COLO829 (cell line): ENCODE measurements around the gene UGT2B15.
"Not testable (repeated sequence)": the region's sequence is repeated elsewhere in the genome, so short reads cannot be mapped to it uniquely, and the experiment has no call there.

Experiments used
- DNase-seq: peaks from one replicate; pipeline ENCODE4 v3.0.0; 2012; ENCODE audit warnings: low spot score

The UGT2B15 gene

DNA sequence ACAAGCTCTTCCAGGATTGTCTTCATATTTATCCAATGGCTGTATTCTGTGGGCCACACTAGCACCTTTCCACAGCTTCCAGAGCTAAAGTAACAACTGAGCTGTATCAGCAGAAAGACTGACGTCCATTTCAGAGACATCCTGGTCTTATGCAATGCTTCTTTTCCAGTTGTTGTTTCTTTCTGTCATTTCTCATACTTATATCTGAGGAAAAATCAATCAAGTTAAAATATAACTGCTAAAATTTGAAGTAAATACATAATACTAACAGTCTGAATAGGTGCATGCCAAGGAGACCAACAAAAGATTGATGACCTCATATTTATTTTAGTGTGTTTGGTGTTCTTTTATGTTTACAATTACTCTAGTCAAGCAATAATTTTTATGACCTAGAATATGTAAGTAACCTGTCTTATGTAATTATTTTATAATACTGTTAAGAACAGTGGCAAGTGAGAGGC is at the start of gene UGT2B15:
Gene UGT2B15 (minus strand): TSS at position 174 of the 461 bp plus-strand sequence. CDS start 34 bp downstream, at position 140.
- DNase-seq: not testable (repeated sequence)

DNA sequence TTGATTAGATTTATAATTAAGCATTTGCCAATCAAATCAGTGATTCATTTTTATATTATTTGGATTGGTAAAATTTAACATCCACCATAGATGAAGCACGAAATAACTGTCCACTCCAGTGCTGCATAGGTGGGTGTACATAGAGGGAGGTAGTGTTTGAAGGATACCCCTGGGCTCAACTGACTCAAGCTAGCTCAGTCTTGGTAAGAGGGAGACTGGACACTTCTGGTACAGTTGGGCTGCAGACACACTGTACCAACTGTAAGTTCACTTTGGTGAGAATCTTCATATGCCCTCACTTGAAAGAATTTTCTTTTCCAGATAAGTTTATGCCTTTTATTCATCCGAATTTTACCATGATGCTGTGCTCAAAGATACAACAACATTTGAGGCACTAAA is 48.6 kb upstream of the UGT2B15 start:
- DNase-seq: no peak

DNA sequence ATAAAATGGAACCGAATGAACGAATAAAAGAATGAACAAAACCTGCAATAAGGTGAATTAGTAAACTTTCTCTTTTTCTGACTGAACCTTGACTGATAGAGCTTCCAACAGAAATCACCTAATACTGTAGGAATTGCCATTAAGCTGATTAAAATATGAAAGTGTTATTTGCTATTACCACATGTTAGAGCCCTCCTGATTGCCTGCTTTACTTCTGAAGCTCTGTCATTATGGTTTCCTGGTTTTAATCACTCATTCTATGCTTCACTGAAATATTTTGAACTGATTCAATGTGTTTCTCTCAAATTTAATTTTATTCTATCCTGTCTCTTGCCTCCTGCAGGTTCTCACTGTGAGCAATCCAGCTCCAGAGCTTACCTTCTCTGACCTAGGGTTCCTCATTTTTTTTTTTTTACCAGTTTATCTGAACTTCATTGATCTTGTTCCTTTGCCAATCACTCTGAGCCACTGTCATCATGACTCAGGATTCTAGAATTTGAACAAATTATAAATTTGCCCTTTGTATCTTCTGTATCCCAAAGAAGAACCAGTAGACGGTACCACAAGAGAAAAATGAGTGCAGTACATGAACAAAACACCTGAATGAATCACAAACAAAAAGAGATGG is 48.1 kb upstream of the UGT2B15 start:
- no peak for DNase-seq

DNA sequence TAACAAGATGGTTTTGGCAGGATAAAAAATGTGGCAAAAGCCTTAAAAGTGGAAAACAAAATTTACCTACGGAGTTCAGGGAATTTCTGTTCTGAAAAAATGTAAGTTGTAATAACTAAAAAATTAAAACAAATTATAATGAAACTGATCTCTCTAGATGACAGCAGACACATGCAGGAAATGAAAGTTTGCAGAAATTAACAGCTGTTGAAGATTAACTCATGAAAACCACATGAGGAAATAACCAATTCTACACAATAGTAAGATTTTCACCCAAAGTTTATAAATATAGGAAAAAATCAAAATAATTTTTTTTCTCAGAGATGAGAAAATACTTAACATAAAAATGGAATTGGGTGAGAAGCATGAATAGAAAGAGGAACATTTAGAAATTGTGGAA is 47.5 kb upstream of the UGT2B15 start:
- no peak for DNase-seq

DNA sequence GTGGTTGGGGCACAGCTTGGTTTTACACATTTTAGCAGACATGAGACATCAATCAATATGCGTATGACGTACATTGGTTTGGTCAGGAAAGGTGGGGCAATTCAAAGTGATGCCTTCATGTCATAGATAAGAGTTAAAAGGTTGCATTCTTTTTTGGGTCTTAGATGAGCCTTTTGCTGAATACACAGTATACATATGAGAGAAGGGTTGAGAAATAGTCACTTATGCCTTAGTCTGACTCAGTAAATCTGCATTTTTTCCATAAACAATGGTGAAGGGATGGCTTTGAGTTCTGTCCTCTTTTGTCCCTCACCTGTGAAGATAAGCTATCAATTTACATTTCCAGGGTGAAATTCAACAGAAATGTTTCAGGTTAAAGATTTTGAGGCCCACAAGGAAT is 43.9 kb upstream of the UGT2B15 start:
- DNase-seq: no peak

DNA sequence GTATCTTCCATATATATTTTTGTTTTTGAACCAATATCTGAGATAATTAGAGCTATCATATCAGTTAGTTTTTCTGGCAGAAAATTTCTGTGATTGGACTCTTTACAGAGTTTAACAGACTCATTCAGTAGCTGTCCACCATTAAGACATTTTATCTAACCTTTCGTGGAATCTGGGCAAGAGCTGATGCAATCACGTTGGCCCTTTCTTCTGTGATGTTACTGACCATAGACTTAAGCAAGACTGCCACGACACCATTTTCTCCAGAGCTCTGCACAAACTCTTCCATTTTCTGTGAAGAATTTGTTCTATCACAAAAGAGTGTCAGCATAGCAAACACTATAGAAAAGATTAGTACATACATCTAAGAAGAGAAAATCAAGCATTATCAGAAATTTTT is 41.8 kb upstream of the UGT2B15 start:
- no peak for DNase-seq

DNA sequence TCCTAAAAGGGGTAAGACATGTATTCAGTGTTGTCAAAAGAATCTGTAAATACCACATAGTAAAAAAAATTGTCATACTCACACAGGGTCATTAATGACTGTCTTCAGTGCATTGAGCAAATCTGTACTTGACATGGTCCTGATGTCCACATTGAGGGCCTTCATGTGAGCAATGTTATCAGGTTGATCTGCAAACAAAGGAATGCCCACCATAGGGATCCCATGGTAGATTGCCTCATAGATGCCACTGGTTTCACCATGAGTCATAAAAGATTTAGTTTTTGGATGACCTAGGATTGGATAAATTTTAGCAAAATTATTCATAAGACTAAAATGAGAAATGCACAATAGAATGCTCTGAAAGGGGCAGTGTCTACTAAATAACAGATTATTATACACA is 38.1 kb upstream of the UGT2B15 start:
- DNase-seq: no peak

DNA sequence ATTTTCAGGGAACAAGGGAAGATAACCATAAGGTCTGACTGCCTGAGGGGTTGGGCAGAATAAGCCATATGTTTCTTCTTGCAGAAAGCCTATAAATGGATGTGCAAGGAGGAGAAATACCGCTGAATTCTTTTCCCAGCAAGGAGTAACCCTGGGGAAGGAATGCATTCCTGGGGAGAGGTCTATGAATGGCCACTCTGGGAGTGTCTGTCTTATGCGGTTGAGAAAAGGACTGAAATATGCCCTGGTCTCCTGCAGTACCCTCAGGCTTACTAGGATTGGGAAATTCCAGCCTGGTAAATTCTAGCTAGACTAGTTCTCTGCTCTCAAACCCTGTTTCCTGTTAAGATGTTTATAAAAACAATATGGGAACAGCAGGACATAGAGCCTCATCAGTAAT is 32.7 kb upstream of the UGT2B15 start:
- DNase-seq: not testable (repeated sequence)

DNA sequence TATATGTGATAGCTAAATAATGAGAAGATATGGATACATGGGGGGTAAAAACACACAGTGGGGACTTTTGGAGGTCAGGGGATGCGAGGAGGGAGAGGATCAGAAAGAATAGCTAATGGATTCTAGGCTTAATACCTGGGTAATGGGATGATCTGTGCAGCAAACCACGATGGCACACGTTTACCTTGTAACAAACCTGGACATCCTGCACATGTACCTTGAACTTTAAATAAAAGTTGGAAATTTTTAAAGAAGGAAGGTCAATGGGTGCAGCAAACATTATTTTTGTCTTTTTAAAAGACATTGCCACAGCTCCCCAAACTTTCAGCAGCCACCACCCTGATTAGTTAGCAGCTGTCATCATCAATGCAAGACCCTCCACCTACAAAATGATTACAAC is 29.7 kb upstream of the UGT2B15 start:
- DNase-seq: no peak

DNA sequence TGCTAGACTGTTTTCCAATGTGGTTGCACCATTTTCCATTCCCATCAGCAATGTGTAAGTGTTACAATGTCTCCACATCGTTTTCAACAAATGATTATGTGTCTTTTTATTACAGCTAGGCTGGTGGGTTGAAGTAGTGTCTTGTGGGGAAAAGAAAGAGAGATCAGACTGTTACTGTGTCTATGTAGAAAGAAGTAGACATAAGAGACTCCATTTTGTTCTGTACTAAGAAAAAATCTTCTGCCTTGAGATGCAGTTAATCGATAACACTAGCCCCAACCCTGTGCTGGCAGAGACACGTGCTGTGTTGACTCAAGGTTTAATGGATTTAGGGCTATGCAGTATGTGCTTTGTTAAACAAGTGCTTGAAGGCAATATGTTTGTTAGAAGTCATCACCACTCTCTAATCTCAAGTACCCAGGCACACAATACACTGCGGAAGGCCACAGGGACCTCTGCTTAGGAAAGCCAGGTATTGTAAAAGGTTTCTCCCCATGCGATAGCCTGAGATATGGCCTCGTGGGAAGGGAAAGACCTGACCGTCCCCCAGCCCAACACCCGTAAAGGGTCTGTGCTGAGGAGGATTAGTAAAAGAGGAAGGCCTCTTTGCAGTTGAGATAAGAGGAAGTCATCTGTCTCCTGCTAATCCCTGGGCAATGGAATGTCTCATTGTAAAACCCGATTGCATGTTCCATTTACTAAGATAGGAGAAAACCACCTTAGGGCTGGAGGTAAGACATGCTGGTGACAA is 23.0 kb upstream of the UGT2B15 start:
- DNase-seq: no peak

DNA sequence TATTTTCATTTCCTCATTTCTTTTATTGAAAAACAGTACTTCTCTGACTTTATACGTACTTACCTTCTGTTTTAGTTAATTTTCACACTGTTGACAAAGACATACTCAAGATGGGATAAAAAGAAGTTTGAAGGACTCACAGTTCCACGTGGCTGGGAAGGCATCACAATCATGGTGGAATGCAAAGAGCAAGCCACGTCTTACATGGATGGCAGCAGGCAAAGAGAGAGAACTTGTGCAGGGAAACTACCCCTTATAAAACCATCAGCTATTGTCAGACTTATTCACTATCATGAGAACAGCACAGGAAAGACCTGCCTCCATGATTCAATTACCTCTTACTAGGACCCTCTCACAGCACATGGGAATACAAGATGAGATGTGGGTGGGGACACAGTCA is 20.7 kb upstream of the UGT2B15 start:
- DNase-seq: no peak

DNA sequence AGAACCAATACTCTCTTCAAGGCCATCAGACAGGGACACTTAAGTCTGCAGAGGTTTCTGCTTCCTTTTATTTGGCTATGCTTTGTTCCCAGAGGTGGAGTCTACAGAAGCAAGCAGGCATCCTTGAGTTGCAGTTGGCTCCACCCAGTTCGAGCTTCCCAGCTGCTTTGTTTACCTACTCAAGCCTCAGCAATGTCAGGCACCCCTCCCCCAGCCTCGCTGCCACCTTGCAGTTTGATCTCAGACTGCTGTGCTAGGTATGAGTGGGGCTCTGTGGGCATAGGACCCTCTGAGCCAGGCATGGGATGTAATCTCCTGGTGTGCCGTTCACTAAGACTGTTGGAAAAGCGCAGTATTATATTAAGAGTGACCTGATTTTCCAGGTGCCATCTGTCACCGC is 12.6 kb upstream of the UGT2B15 start:
- DNase-seq: no peak

DNA sequence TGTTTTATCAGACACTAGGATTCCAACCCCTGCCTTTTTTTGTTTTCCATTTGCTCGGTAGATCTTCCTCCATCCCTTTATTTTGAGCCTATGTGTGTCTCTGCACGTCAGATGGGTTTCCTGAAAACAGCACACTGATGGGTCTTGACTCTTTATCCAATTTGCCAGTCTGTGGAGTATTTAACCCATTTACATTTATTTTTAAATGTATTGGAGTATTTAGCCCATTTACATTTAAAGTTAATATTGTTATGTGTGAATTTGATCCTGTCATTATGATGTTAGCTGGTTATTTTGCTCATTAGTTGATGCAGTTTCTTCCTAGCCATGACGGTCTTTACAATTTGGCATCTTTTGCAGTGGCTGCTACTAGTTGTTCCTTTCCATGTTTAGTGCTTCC is 10.8 kb upstream of the UGT2B15 start:
- not testable (repeated sequence) for DNase-seq

DNA sequence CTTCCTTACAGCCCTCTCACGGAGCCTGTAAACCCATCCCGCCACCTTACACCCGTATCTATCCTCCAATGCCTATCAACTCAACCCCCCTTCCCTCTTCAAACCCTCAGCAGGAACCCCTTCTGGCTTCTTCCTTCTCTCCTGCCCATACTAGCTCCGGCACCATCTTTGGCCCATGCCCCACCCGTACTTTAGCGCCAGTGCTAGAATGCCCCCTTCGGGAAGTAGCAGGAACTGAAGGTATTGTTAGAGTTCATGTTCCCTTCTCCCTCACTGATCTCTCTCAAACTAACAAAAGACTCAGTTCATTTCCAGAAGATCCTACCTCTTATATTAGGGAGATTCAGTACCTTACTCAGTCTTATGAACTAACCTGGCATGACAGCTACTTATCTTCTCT is 2.7 kb upstream of the UGT2B15 start:
- no peak for DNase-seq

DNA sequence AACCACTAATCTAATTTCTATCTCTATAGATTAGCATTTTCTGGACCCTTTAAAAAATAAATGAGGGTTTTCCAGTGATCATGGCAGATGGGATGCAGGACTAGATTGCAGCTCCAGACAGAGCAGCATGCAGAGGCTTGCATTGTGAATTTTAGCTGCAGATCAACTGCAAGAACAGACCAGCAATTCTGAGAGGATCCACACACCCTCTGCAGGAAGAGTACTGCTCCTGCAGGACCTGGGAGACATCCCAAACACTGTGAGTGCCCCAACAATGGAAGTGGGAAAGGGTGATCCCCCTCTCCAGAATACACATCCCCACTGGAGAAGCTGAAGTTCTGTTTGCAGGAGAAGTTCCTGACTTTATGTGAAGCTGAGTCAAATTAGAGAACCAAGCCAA is 765 bp upstream of the UGT2B15 start:
- DNase-seq: not testable (repeated sequence)

DNA sequence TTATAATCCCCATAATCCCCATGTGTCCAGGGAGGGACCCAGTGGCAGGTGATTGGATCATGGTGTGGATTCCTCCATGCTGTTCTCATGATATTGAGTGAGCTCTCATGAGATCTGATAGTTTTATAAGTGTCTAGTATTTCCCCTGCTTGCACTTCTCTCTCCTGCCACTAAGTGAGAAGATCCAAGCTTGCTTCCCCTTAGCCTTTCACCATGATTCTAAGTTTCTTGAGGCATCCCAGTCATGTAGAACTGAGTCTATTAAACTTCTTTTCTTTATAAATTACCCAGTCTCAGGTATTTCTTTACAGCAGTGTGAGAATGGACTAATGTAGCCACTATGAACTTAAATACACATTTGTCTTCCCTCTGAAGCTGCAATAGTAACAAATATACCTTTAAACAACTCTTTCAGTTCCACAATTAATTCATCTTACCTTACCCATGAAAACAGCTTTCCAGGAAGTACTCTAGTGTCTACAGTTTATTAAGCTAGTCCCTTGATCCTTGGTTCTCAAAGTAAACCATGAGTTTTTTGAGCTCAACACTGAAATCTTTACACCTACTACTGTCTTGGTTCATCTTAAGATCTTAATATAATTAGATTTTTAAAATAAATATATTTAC is 1.8 kb downstream of the UGT2B15 start:
- DNase-seq: not testable (repeated sequence)

DNA sequence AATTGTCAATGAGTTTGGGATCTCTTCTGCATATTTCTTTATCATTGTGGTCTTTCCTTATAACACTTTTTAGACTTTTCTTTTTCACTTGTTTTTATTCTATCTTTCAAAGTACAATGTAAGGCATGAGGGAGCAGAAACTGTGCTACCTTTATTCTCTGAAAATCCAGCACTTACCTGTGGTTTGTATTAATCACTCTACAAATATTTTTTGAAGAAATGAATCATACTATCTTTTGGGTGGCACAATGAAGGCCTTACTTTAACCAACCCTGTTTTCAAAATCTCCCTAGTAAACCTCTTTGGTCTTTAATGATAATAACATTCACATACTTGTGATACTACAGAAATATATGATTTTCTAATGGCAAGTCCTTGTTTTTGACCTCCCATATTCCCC is 2.9 kb downstream of the UGT2B15 start:
- not testable (repeated sequence) for DNase-seq

DNA sequence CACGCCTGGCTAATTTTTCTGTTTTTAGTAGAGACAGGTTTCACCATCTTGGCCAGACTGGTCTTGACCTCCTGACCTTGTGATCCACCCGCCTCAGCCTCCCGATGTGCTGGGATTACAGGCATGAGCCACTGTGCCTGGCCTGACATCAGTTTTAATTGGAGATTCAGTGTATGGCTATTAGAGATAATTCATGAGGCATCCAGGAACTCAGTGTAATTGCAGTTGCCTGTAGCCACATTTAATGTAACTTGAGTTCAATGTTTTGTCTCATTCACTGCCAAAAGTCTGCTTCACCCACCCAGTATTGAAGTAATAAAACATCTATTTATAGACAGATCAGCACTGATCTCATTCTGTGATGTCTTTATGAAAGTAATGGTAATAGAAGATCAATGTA is 5.7 kb downstream of the UGT2B15 start:
- not testable (repeated sequence) for DNase-seq

DNA sequence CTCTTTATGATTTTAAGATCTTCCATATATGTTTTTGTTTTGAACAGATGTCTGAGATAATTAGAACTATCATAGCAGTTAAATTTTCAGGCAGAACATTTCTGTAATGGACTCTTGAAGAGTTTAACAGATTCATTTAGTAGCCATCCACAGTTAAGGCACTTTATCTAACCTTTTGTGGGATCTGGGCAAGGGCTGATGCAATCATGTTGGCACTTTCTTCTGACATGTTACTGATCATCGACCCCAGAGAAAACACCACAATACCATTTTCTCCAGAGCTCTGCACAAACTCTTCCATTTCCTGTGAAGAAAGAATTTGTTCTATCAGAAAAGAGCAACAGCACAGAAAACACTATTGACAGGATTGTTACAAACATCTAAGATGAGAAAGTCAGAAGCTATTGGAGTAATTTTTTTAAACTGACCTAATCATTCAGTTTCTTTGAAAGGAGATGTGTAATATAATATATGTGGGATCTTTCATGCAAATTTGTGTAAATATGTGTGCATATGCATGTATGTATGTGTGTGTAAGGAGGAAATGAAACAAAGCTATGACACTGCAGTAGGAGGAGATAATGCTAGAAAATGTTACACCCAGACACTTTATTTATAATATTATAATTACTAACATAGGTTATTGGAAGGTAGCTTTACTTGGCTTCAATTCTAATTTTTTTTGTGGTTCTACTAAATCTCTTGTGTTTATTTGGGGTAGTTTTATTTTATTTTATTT is 7.4 kb downstream of the UGT2B15 start:
- DNase-seq: not testable (repeated sequence)

DNA sequence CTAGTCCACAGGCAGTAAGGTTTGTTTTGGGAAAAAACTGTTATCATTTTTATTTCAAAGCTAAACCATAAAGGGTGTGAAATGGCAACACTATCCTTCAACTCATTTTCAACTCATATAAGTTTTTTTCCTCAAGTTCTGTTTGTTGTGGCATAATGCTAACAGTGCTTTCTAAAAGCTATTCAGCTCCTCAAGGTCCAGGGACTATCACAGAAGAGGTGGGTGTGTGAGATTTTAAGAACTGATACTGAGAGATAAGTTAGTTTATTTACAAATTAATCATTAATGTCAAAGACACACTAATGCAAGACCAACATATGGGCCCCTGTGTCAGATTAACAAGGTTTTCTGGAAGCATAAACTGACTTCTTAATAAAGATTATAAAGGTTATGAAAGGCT is 11.8 kb downstream of the UGT2B15 start:
- DNase-seq: no peak

DNA sequence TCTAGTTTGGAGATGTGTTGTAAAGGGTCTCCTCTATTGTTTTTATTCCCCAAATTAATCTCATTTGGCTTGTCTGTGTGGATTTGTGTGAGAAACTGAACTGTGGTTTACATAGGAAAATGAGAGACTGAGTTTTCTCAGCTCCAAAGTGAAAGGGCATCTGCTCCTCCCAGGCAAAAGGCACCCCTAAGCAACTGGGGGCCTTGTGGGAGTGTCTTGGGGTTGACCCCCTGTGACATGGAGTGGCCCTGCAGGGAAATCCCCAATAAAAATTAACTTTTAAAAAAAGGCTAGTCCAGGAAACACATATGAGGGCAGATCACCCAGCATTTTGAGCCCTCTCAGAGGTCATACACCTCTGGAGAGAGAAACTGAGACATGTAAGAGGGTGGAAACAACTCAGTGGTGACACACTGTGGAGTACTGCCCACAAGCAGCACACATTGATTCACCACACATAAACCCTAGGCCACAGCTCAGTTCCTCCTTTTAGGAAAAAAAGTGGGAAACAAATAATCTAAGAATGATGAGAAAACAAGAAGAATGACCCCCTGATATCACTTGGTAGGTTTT is 13.3 kb downstream of the UGT2B15 start:
- not testable (repeated sequence) for DNase-seq

DNA sequence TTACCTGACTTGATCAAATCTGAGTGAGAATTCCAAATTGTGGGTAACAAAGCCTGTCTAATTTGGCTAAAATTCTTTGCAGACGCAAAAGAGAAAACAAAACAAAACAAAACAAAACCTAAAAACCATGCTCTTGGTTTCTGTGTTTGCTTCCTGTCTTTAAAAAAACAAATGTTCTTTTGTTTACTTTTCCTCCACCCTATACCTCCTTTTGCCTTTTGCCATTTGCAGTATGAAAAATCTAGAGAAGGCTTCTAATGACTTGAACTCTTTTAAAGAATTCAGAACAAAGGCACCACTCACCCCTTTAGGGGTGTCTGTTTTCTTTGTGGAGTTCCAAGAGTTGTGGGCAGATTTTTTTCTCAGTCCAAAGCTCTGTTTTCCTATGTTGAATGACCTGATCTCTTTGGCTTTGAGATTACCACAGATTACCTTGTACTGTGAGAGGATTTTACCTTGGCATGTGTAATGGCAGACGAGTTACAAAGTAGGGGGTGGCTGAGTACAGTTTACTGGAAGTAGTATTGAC is 13.9 kb downstream of the UGT2B15 start:
- DNase-seq: not testable (repeated sequence)
